Measurements from ENCODE around the gene MRPS5. TPM values are rescaled to one million over a fixed set of nuclear protein-coding genes. Genes with fewer than 3 reads are reported as not detected.

MRPS5 gene
- total and polyA plus RNA-seq, 2 donors (not counting 1 experiment from before 2014, with no cell fraction given) = 46.3 to 48.0 TPM

GRCh38 chr2:95075440-95076132 lies 46.0 kb downstream of the MRPS5 start:
- 90% methylated on average over 5 of the region's 8 CpGs for WGBS (ENCODE audit: insufficient coverage)
- H3K27me3 Mint-ChIP-seq = peaks cover 23% of the 10 kb centered on the region
- peaks cover 10% of the 10 kb centered on the region for H3K4me1 Mint-ChIP-seq
- no peaks in the 10 kb centered on the region for H3K79me2 ChIP-seq (ENCODE audit: control insufficient read depth, insufficient read depth, low read length)
- POLR2A ChIA-PET = no interaction called here
- ATAC-seq (ENCODE audit: low read depth) (no peak), DNase-seq (no peak)
- H3K27ac ChIP-seq (ENCODE audit: low read length in 2 of 2) = no peak overlapping the region
- CTCF ChIA-PET = interaction anchor here (1.1 to 2.7 kb wide), 2 partner anchors 21 to 40 kb away, joined by 4 to 12 read pairs; no protein-coding TSS in a partner anchor
- H3K4me2 ChIP-seq (replicated peaks; ENCODE audit: low read depth, low read length, poor library complexity, severe bottlenecking) = no peak overlapping the region
- H3K27me3 ChIP-seq (replicated peaks in 1 of 4; ENCODE audit: control extremely low read depth in 1 of 4, control insufficient read depth in 3 of 4, insufficient read depth in 4 of 4, low read length in 3 of 4) = peaks cover 0 to 26% (median 8%) of the 10 kb centered on the region in 4 experiments
- no peaks in the 10 kb centered on the region for H3K36me3 ChIP-seq (replicated peaks in 1 of 2; ENCODE audit: control extremely low read depth in 1 of 2, control insufficient read depth in 1 of 2, extremely low read depth in 1 of 2, insufficient read depth in 2 of 2, low read length in 1 of 2)
- H3K4me3 ChIP-seq (ENCODE audit: control extremely low read depth in 1 of 5, extremely low read depth in 1 of 5, insufficient read depth in 1 of 5, low read depth in 2 of 5, low read length in 4 of 5) = no peak overlapping the region
- H4K20me1 ChIP-seq (ENCODE audit: control insufficient read depth, insufficient read depth, low read length, poor library complexity, severe bottlenecking) = no peaks in the 10 kb centered on the region
- H3K27ac Mint-ChIP-seq = no peak overlapping the region
- intact Hi-C loops (cut with micrococcal nuclease) = loop anchor here (2.0 kb wide), 1 partner anchor 131 kb away; the partner anchor contains the start of gene ZNF892
- H3K4me3 Mint-ChIP-seq = peak overlapping the region; percentile 6
- TF ChIP-seq, protein P1, sequence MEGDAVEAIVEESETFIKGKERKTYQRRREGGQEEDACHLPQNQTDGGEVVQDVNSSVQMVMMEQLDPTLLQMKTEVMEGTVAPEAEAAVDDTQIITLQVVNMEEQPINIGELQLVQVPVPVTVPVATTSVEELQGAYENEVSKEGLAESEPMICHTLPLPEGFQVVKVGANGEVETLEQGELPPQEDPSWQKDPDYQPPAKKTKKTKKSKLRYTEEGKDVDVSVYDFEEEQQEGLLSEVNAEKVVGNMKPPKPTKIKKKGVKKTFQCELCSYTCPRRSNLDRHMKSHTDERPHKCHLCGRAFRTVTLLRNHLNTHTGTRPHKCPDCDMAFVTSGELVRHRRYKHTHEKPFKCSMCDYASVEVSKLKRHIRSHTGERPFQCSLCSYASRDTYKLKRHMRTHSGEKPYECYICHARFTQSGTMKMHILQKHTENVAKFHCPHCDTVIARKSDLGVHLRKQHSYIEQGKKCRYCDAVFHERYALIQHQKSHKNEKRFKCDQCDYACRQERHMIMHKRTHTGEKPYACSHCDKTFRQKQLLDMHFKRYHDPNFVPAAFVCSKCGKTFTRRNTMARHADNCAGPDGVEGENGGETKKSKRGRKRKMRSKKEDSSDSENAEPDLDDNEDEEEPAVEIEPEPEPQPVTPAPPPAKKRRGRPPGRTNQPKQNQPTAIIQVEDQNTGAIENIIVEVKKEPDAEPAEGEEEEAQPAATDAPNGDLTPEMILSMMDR (IDR thresholded peaks at IDR 0.05) = no peak
- TF ChIP-seq EZH2 (IDR thresholded peaks at IDR 0.05; ENCODE audit: borderline replicate concordance, insufficient read depth, low read depth, low read length, poor library complexity, severe bottlenecking) = no peak
- no peak overlapping the region for H3K9ac ChIP-seq (ENCODE audit: low read length)
- H2AFZ ChIP-seq (ENCODE audit: insufficient read depth, low read depth, low read length, poor library complexity, severe bottlenecking) = no peak overlapping the region
- H3K9me3 Mint-ChIP-seq (ENCODE audit: insufficient read depth) = no peaks in the 10 kb centered on the region
- H3K9me3 ChIP-seq (ENCODE audit: control extremely low read depth in 1 of 3, control insufficient read depth in 2 of 3, insufficient read depth in 1 of 3, low read length in 2 of 3) = no peaks in the 10 kb centered on the region
- peaks cover 9 to 11% of the 10 kb centered on the region in 2 donors for H3K4me1 ChIP-seq (ENCODE audit: control insufficient read depth in 2 of 2, insufficient read depth in 2 of 2, low read length in 2 of 2)

Measured in B cell (primary cell).